ENCODE measurements around the gene NCF2.

Gene NCF2

GRCh38 chr1:183609759-183610452 lies 19.6 kb upstream of the NCF2 start:
- DNase-seq (ENCODE audit: low read depth) = no peak
- no peak for TF ChIP-seq CTCF (conservative IDR thresholded peaks at IDR 0.05; ENCODE audit: low read depth, low read length)
- no peak overlapping the region for H3K4me3 ChIP-seq (ENCODE audit: low read depth, low read length)

- H3K4me3 ChIP-seq (ENCODE audit: low read depth, low read length) = no peak overlapping the region
- peak; percentile 75 for DNase-seq (ENCODE audit: low read depth)
- peak; percentile 69 for TF ChIP-seq CTCF (conservative IDR thresholded peaks at IDR 0.05; ENCODE audit: low read depth, low read length)
Measured at GRCh38 chr1:183609313-183609712, 19.1 kb upstream of the NCF2 start.

DNA sequence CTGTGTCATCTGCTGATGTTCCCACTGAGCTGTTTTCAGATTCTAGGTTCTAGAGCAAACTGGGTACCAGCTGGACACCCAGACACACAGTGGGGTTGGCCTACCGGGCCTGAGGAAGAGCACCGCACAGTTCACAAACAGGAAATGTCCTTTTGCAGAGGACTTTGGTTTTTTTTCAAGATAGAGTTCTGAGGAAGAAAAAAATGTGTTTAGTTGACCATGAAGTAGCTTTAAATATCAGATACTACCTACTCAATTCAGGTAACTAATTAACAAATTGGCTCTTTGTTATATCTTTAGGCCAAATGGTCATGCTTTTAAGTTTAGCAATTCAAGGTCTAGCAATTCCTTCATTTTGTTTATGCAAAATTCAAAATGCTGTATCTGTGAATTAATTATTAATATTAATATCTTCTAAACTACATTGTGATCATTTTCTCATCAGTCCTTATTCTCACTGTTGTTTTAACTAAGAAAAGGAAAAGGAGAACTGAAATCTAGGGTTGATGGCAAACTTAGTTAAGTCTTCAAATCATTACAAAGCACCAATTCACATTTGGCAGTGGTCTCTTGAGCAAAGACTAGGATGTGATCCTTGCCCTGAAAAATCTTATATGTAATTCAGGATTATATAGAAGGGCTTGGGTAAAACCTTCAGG lies 17.2 kb upstream of the NCF2 start:
- no peak for DNase-seq (ENCODE audit: low read depth)
- no peak overlapping the region for H3K4me3 ChIP-seq (ENCODE audit: low read depth, low read length)
- TF ChIP-seq CTCF (conservative IDR thresholded peaks at IDR 0.05; ENCODE audit: low read depth, low read length) = no peak

GRCh38 chr1:183605904-183606303 lies 15.6 kb upstream of the NCF2 start:
- H3K4me3 ChIP-seq (ENCODE audit: low read depth, low read length) = no peak overlapping the region
- no peak for DNase-seq (ENCODE audit: low read depth)

DNA sequence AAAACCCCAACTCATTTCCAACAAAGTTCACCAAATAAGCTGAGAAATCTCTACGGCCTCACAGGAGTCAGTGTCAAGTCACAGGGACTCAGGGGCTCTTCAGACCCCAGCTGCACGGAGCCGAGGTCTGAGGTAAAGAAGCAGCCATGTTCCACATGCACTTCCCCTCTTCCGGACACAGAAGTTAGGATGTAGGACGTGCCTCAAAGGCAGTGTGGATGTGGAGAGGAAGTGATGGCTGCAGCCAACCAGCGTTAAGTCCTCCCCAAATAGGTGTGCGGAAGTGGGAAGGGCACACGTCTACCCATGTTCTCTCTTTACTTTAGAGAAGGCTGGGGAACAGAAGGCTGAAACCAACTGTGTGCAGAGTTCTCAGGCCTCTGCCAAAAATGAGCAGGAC lies 14.6 kb upstream of the NCF2 start:
- no peak for DNase-seq (ENCODE audit: low read depth)
- H3K4me3 ChIP-seq (ENCODE audit: low read depth, low read length) = no peak overlapping the region
- no peak for TF ChIP-seq CTCF (conservative IDR thresholded peaks at IDR 0.05; ENCODE audit: low read depth, low read length)

More at GRCh38 chr1:183605904-183606303, 15.6 kb upstream of the NCF2 start:
- no peak for TF ChIP-seq CTCF (conservative IDR thresholded peaks at IDR 0.05; ENCODE audit: low read depth, low read length)

- no peak overlapping the region for H3K4me3 ChIP-seq (ENCODE audit: low read depth, low read length)
- TF ChIP-seq CTCF (conservative IDR thresholded peaks at IDR 0.05; ENCODE audit: low read depth, low read length) = no peak
- DNase-seq (ENCODE audit: low read depth) = peak; percentile 91
Measured at GRCh38 chr1:183604038-183604808, 14.0 kb upstream of the NCF2 start.
